H1 (cell line): ENCODE measurements around the gene TTLL5. TPM values are rescaled to one million over a fixed set of nuclear protein-coding genes. Genes with fewer than 3 reads are reported as not detected.

Experiments
- CTCF ChIA-PET: fragments of 300-600 bp; sonication (Branson Sonifier 250); formaldehyde crosslinking; loops from one replicate; lab custom pipeline; 2021; ENCODE audit not compliant: partially characterized antibody; lab: Charles Lee
- POLR2A ChIA-PET: fragments of 300-600 bp; sonication (Branson Sonifier 250); formaldehyde crosslinking; loops from one replicate; lab custom pipeline; 2021; ENCODE audit warnings: inconsistent platforms; ENCODE audit not compliant: partially characterized antibody; lab: Charles Lee
- DNase-seq, 2 experiments: peaks; one replicate each; pipeline versions ENCODE4 v3.0.0 to v3.0.0-alpha.2; 2010 to 2022; ENCODE audit warnings: low spot score in 2 of 2, low read depth in 1 of 2, mixed read lengths in 1 of 2
- FAIRE-seq: peaks from 2 replicates; lab custom pipeline; 2011; peaks lifted over from hg19 to GRCh38; lab: Jason Lieb, UNC
- H2AFZ ChIP-seq: 2 replicates; pipeline ENCODE4 v1.8.1; 2012; ENCODE audit warnings: low read length, inconsistent platforms
- H2AK5ac ChIP-seq: 2 replicates; pipeline ENCODE4 v1.6.1; 2013; ENCODE audit warnings: low read depth, low read length
- H2BK120ac ChIP-seq: replicated peaks from 2 replicates; pipeline ENCODE3; 2013; ENCODE audit warnings: low read depth, low read length, inconsistent platforms
- H2BK12ac ChIP-seq: 2 replicates; pipeline ENCODE4 v1.6.1; 2013; ENCODE audit warnings: low read depth, low read length
- H2BK15ac ChIP-seq: 2 replicates; pipeline ENCODE4 v1.6.1; 2013; ENCODE audit warnings: low read length
- H2BK20ac ChIP-seq: 2 replicates; pipeline ENCODE4 v1.6.1; 2013; ENCODE audit warnings: low read length
- H2BK5ac ChIP-seq: 2 replicates; pipeline ENCODE4 v1.6.1; 2013; ENCODE audit warnings: low read depth, low read length
- H3K14ac ChIP-seq: 2 replicates; pipeline ENCODE4 v1.6.1; 2013; ENCODE audit warnings: inconsistent platforms; ENCODE audit not compliant: insufficient read length
- H3K18ac ChIP-seq: 2 replicates; pipeline ENCODE4 v1.6.1; 2013; ENCODE audit warnings: low read length; ENCODE audit errors: extremely low read depth
- H3K23ac ChIP-seq: 2 replicates; pipeline ENCODE4 v1.6.1; 2013; ENCODE audit warnings: inconsistent platforms; ENCODE audit not compliant: insufficient read length
- H3K23me2 ChIP-seq: 2 replicates; pipeline ENCODE4 v1.6.1; 2013; ENCODE audit warnings: low read depth, low read length
- H3K27ac ChIP-seq: 2 replicates; pipeline ENCODE4 v1.6.1; 2011; ENCODE audit warnings: low read depth, low read length, inconsistent platforms
- H3K27me3 ChIP-seq, 4 experiments: replicated peaks in 1 of 4; 1 replicate in 1 of 4; 2 replicates in 3 of 4; pipeline versions ENCODE4 v1.6.1 to v1.8.1; 2011 to 2013; ENCODE audit warnings: low read length in 3 of 4, mild to moderate bottlenecking in 3 of 4, inconsistent platforms in 2 of 4, mixed read lengths in 2 of 4, moderate library complexity in 1 of 4; ENCODE audit not compliant: control insufficient read depth in 3 of 4, insufficient read depth in 3 of 4; ENCODE audit errors: extremely low read depth in 1 of 4
- H3K36me3 ChIP-seq, 4 experiments: 2 replicates each; pipeline versions ENCODE4 v1.6.1 to v1.8.1; 2011 to 2013; ENCODE audit warnings: mild to moderate bottlenecking in 4 of 4, low read length in 3 of 4, moderate library complexity in 2 of 4, control low read depth in 1 of 4, inconsistent platforms in 1 of 4; ENCODE audit not compliant: insufficient read depth in 4 of 4, control insufficient read depth in 2 of 4
- H3K4ac ChIP-seq: replicated peaks from 2 replicates; pipeline ENCODE3; 2013; ENCODE audit warnings: low read length, low read depth, mixed read lengths, inconsistent platforms; ENCODE audit not compliant: insufficient read length
- H3K4me1 ChIP-seq, 4 experiments: replicated peaks in 1 of 4; 1 replicate in 1 of 4; 2 replicates in 3 of 4; pipeline versions ENCODE4 v1.6.1 to v1.8.1; 2011 to 2013; ENCODE audit warnings: low read length in 3 of 4, inconsistent platforms in 2 of 4, mixed read lengths in 1 of 4; ENCODE audit not compliant: insufficient read depth in 4 of 4, control insufficient read depth in 3 of 4
- H3K4me2 ChIP-seq, 2 experiments: 2 replicates each; pipeline versions ENCODE4 v1.6.1 to v1.8.1; 2011 to 2013; ENCODE audit warnings: low read depth in 2 of 2, low read length in 2 of 2, control low read depth in 1 of 2, inconsistent platforms in 1 of 2, mild to moderate bottlenecking in 1 of 2; ENCODE audit not compliant: insufficient read depth in 1 of 2
- H3K4me3 ChIP-seq, 4 experiments: fragments of 200-600, 300-600 bp in 1 of 4; sonication (generic), shearing (Covaris generic), sonication (Bioruptor Twin) in 1 of 4; 2 replicates each; pipeline versions ENCODE4 v1.5.1 to v1.8.1; 2011 to 2016; ENCODE audit warnings: low read length in 4 of 4, low read depth in 3 of 4, control low read depth in 2 of 4, inconsistent platforms in 2 of 4, mild to moderate bottlenecking in 2 of 4, mixed read lengths in 1 of 4, moderate library complexity in 1 of 4; ENCODE audit not compliant: insufficient read depth in 2 of 4; ENCODE audit errors: extremely low read depth in 1 of 4
- H3K56ac ChIP-seq: replicated peaks from 2 replicates; pipeline ENCODE3; 2013; ENCODE audit warnings: low read depth, mild to moderate bottlenecking, mixed read lengths, low read length, inconsistent platforms; ENCODE audit not compliant: insufficient read length
- H3K79me1 ChIP-seq: 2 replicates; pipeline ENCODE4 v1.6.1; 2013; ENCODE audit warnings: low read depth, low read length, control low read depth
- H3K79me2 ChIP-seq, 2 experiments: 2 replicates each; pipeline versions ENCODE4 v1.6.1 to v1.8.1; 2012 to 2013; ENCODE audit warnings: low read length in 2 of 2, mild to moderate bottlenecking in 2 of 2, inconsistent platforms in 1 of 2; ENCODE audit not compliant: insufficient read depth in 2 of 2, control insufficient read depth in 1 of 2
- H3K9ac ChIP-seq, 4 experiments: replicated peaks in 1 of 4; 1 replicate in 1 of 4; 2 replicates in 3 of 4; pipeline versions ENCODE4 v1.6.1 to v1.8.1; 2011 to 2013; ENCODE audit warnings: low read depth in 3 of 4, low read length in 3 of 4, control low read depth in 2 of 4, mild to moderate bottlenecking in 2 of 4, moderate library complexity in 2 of 4, inconsistent platforms in 1 of 4; ENCODE audit errors: extremely low read depth in 1 of 4
- H3K9me3 ChIP-seq, 2 experiments: 2 replicates each; pipeline versions ENCODE4 v1.6.1 to v1.8.1; 2012 to 2013; ENCODE audit warnings: mild to moderate bottlenecking in 2 of 2, moderate library complexity in 2 of 2, control low read depth in 1 of 2, inconsistent platforms in 1 of 2, low read depth in 1 of 2, low read length in 1 of 2, mixed read lengths in 1 of 2; ENCODE audit not compliant: insufficient read depth in 2 of 2
- H4K20me1 ChIP-seq, 2 experiments: replicated peaks in 1 of 2; 2 replicates each; pipeline versions ENCODE3 to v1.8.1; 2011 to 2013; ENCODE audit warnings: inconsistent platforms in 2 of 2, low read length in 2 of 2, mild to moderate bottlenecking in 1 of 2; ENCODE audit not compliant: insufficient read depth in 2 of 2, control insufficient read depth in 1 of 2
- H4K5ac ChIP-seq: 2 replicates; pipeline ENCODE4 v1.6.1; 2013; ENCODE audit warnings: low read length, low read depth, mixed read lengths, inconsistent platforms; ENCODE audit not compliant: insufficient read length
- H4K8ac ChIP-seq: 2 replicates; pipeline ENCODE4 v1.8.0; 2013; ENCODE audit warnings: mild to moderate bottlenecking, moderate library complexity, low read length, inconsistent platforms; ENCODE audit not compliant: insufficient read depth; ENCODE audit errors: extremely low read depth
- H4K91ac ChIP-seq: replicated peaks from 2 replicates; pipeline ENCODE3; 2013; ENCODE audit warnings: low read length, mixed read lengths, inconsistent platforms; ENCODE audit not compliant: insufficient read length
- ATF2 ChIP-seq: IDR thresholded peaks from 2 replicates; pipeline ENCODE4 v1.6.1; 2012; ENCODE audit warnings: low read length, inconsistent platforms
- BCL11A ChIP-seq, 2 experiments: IDR thresholded peaks; one replicate each; pipeline ENCODE4 v1.6.1; 2011; ENCODE audit warnings: low read depth in 2 of 2, low read length in 2 of 2, mild to moderate bottlenecking in 2 of 2
- CEBPB ChIP-seq: IDR thresholded peaks from 2 replicates; pipeline ENCODE4 v1.6.1; 2012; ENCODE audit warnings: low read depth, low read length
- CREB1 ChIP-seq: IDR thresholded peaks from 2 replicates; pipeline ENCODE4 v1.6.1; 2012; ENCODE audit warnings: inconsistent platforms
- JUN ChIP-seq: IDR thresholded peaks from 2 replicates; pipeline ENCODE4 v1.6.1; 2011; ENCODE audit warnings: low read depth, mild to moderate bottlenecking, improper control_type of control experiment, low read length
- JUND ChIP-seq: IDR thresholded peaks from 2 replicates; pipeline ENCODE4 v1.6.1; 2011; ENCODE audit warnings: mild to moderate bottlenecking, improper control_type of control experiment, low read length
- MAX ChIP-seq: IDR thresholded peaks from 2 replicates; pipeline ENCODE4 v1.6.1; 2012; ENCODE audit warnings: inconsistent platforms
- NANOG ChIP-seq: IDR thresholded peaks from 2 replicates; pipeline ENCODE4 v1.6.1; 2011; ENCODE audit warnings: low read length, low read depth, mild to moderate bottlenecking, inconsistent platforms; ENCODE audit not compliant: insufficient read depth, poor library complexity, severe bottlenecking
- POLR2A ChIP-seq, 2 experiments: IDR thresholded peaks; 1 replicate in 1 of 2; 2 replicates in 1 of 2; pipeline ENCODE4 v1.6.1; 2011; ENCODE audit warnings: low read depth in 2 of 2, low read length in 2 of 2, mild to moderate bottlenecking in 2 of 2; ENCODE audit errors: control extremely low read depth in 1 of 2
- SP2 ChIP-seq: IDR thresholded peaks from 2 replicates; pipeline ENCODE4 v1.6.1; 2012; ENCODE audit warnings: mild to moderate bottlenecking, low read length, inconsistent platforms
- SP4 ChIP-seq: IDR thresholded peaks from 2 replicates; pipeline ENCODE4 v1.6.1; 2012; ENCODE audit warnings: low read length, inconsistent platforms
- TBP ChIP-seq: IDR thresholded peaks from 2 replicates; pipeline ENCODE4 v1.6.1; 2011; ENCODE audit warnings: low read depth, low read length, improper control_type of control experiment
- YY1 ChIP-seq: IDR thresholded peaks from 2 replicates; pipeline ENCODE4 v1.6.1; 2011; ENCODE audit warnings: low read depth, mild to moderate bottlenecking, low read length
- WGBS, 2 experiments: shearing (Covaris generic) in 1 of 2; methylation state at CpG; one replicate each; pipeline versions ENCODE4 v1.1.6 to v1.1.7; 2013 to 2015; ENCODE audit warnings: low lambda C conversion rate in 2 of 2, mixed read lengths in 2 of 2, inconsistent platforms in 1 of 2, low coverage in 1 of 2, missing lambda C conversion rate in 1 of 2; ENCODE audit not compliant: insufficient replicate concordance in 2 of 2, insufficient coverage in 1 of 2, insufficient read length in 1 of 2; ENCODE audit errors: extremely low coverage in 1 of 2, missing lambda C conversion rate in 1 of 2; 5-methylcytosine and 5-hydroxymethylcytosine counted together
- polyA plus RNA-seq, 7 experiments: library from polyadenylated mRNA; depleted of rRNA in 3 of 7; stranded (reverse) in 5 of 7; unstranded in 2 of 7; fragments of >200 nt in 5 of 7; fragments of 200-250 nt in 2 of 7; gene quantifications; 1 replicate in 5 of 7; 2 replicates in 1 of 7; 4 replicates in 1 of 7; pipeline versions ENCODE4 v1.2.1 to v1.2.3, GENCODE V29; 2011 to 2013; ENCODE audit warnings: missing spikeins in 2 of 7, mixed read lengths in 2 of 7
- total RNA-seq: library from RNA; stranded (reverse); fragmentation: NEBNext Ultra II Directional; extraction: Animal tissue kit (Norgen Biotek cat#: 25700); gene quantifications from 2 replicates; pipeline ENCODE4 v1.2.1, GENCODE V29; 2021

Gene TTLL5
- total and polyA plus RNA-seq, 2 of the 8 experiments (the other 6 are each of a cell fraction or from before 2014, with no cell fraction given) = 16.1 to 45.9 TPM

GRCh38 chr14:75783602-75784313 is 122.7 kb downstream of the TTLL5 start:
- Histone ChIP-seq H3K36me3 (peaks cover 3 to 25% (median 10%) of the 10 kb centered on the region in 4 experiments; a peak in 7 of 8 replicates), H3K27ac (no peak overlapping the region), H2BK15ac (no peak overlapping the region), H4K91ac (no peak overlapping the region), H3K56ac (no peak overlapping the region), H3K23me2 (no peaks in the 10 kb centered on the region), H3K18ac (no peak overlapping the region), H3K4me1 (no peaks in the 10 kb centered on the region), H3K4ac (no peak overlapping the region), H3K23ac (no peak overlapping the region), H2BK120ac (no peak overlapping the region), H2BK12ac (no peak overlapping the region), H3K79me2 (no peaks in the 10 kb centered on the region), H3K14ac (no peak overlapping the region), H3K27me3 (no peaks in the 10 kb centered on the region), H4K8ac (no peak overlapping the region), H2AFZ (no peak overlapping the region), H3K4me2 (no peak overlapping the region), H2BK20ac (no peak overlapping the region), H2BK5ac (no peak overlapping the region), H3K9ac (no peak overlapping the region), H2AK5ac (no peak overlapping the region), H4K5ac (no peak overlapping the region), H4K20me1 (peaks cover 0 to 2% of the 10 kb centered on the region in 2 experiments), H3K79me1 (no peaks in the 10 kb centered on the region), H3K9me3 (no peaks in the 10 kb centered on the region), H3K4me3 (no peak overlapping the region)
- ChIA-PET CTCF (no interaction called here), POLR2A (no interaction called here)
- 84% methylated on average over 3 of the region's 3 CpGs; no CpG with 5 or more reads in 1 of the 2 experiments for WGBS, 2 experiments
- DNase-seq = no peak
- no peak for FAIRE-seq
- TF ChIP-seq MAX (no peak), ATF2 (no peak), JUN (no peak), CREB1 (no peak), TBP (no peak), JUND (no peak), CEBPB (no peak), SP2 (no peak), POLR2A (IDR thresholded peaks at IDR 0.05; ENCODE audit: control extremely low read depth in 1 of 2, low read depth in 2 of 2, low read length in 2 of 2) (no peak), YY1 (no peak), SP4 (no peak), NANOG (no peak), BCL11A (IDR thresholded peaks at IDR 0.05; ENCODE audit: low read depth in 2 of 2, low read length in 2 of 2) (no peak)
